Nephron progenitor cell (in vitro differentiated cells): Measurements from ENCODE around the gene ITIH3.

Experiments
- DNase-seq: peaks from one replicate; pipeline ENCODE4 v3.0.0; 2021
- H3K27ac Mint-ChIP-seq: 2 replicates; pipeline ENCODE4 v1.8.0; 2021; ENCODE audit warnings: mild to moderate bottlenecking, moderate library complexity, mixed read lengths
- H3K27me3 Mint-ChIP-seq: 2 replicates; pipeline ENCODE4 v1.8.0; 2021; ENCODE audit warnings: mild to moderate bottlenecking, low read depth, mixed read lengths; ENCODE audit not compliant: poor library complexity
- H3K36me3 Mint-ChIP-seq: 2 replicates; pipeline ENCODE4 v1.8.0; 2021; ENCODE audit warnings: low read depth, mixed read lengths
- H3K4me1 Mint-ChIP-seq: 2 replicates; pipeline ENCODE4 v1.8.0; 2021; ENCODE audit warnings: mixed read lengths
- H3K4me3 Mint-ChIP-seq: 2 replicates; pipeline ENCODE4 v1.8.0; 2021; ENCODE audit warnings: mild to moderate bottlenecking, moderate library complexity, mixed read lengths
- H3K9me3 Mint-ChIP-seq: 2 replicates; pipeline ENCODE4 v1.8.0; 2021; ENCODE audit warnings: mild to moderate bottlenecking, moderate library complexity, mixed read lengths
- CTCF ChIP-seq: fragments of 200-600 bp; sonication (generic); IDR thresholded peaks from 2 replicates; pipeline ENCODE4 v1.5.0; 2021; ENCODE audit warnings: antibody characterized with exemption

ITIH3 gene

DNA sequence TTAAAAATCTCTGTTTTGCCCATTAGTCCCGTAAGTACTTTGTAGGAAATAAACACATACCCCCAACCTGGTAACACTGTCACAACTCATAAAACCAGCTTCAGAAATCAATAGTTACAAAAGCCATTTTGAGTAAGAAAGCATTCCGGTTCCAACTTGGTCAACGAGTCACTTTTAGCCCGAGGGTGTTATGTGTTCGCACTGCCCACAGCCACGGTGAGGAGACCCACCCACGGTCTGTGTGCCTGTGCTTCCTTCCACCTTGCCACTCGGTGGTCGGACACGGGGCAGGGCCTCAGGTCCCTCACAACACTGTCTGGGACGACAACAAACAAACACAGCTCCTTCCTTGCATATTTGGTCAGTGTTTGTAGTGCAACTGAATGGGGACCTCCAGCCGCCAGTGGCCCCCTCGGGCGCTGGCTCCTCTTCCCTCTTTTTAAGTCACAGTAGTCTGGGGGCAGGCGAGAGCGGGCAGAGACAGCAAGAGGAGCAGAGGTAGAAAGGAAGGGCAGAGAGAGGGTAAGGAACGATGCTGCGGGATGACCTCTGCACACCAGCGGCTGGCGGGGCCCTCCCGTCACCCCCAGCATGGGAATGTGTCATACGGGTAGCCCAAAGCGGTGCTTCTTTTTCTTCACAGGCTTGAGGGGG is 45.4 kb downstream of the ITIH3 start:
- Mint-ChIP-seq H3K36me3 (peaks cover 5% of the 10 kb centered on the region), H3K27me3 (peaks cover 11% of the 10 kb centered on the region), H3K27ac (no peak overlapping the region), H3K4me1 (peaks cover 44% of the 10 kb centered on the region), H3K4me3 (no peak overlapping the region), H3K9me3 (no peaks in the 10 kb centered on the region)
- no peak for DNase-seq
- TF ChIP-seq CTCF: no peak

GRCh38 chr3:52841211-52841980 is 46.8 kb downstream of the ITIH3 start:
- DNase-seq: no peak
- H3K9me3 Mint-ChIP-seq: no peaks in the 10 kb centered on the region
- no peak overlapping the region for H3K4me3 Mint-ChIP-seq
- H3K27me3 Mint-ChIP-seq: peaks cover 9% of the 10 kb centered on the region
- peak overlapping the region; percentile 29 for H3K27ac Mint-ChIP-seq
- H3K36me3 Mint-ChIP-seq: peaks cover 5% of the 10 kb centered on the region
- H3K4me1 Mint-ChIP-seq: peaks cover 41% of the 10 kb centered on the region
- no peak for TF ChIP-seq CTCF

DNA sequence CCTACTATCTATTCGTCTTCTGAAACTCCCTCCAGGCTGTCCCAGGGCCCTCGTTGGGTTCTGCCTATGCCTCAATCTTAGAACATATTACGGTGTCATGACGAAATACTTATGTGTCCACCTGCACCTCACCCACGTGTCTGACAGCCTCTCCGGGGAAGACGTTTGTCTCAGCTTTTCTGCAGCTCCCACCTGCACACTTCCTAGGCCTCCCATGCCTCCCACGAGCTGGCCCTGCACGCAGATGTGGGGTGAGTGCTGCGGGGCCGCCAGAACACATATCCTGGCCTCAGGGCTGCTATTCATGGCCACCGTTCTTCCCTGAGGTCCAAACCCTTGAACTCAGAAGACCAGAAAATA is 47.4 kb downstream of the ITIH3 start:
- Mint-ChIP-seq H3K4me3 (no peak overlapping the region), H3K27me3 (peaks cover 6% of the 10 kb centered on the region), H3K4me1 (peaks cover 40% of the 10 kb centered on the region), H3K27ac (peak overlapping the region; percentile 21), H3K36me3 (peaks cover 5% of the 10 kb centered on the region), H3K9me3 (no peaks in the 10 kb centered on the region)
- no peak for TF ChIP-seq CTCF
- no peak for DNase-seq

DNA sequence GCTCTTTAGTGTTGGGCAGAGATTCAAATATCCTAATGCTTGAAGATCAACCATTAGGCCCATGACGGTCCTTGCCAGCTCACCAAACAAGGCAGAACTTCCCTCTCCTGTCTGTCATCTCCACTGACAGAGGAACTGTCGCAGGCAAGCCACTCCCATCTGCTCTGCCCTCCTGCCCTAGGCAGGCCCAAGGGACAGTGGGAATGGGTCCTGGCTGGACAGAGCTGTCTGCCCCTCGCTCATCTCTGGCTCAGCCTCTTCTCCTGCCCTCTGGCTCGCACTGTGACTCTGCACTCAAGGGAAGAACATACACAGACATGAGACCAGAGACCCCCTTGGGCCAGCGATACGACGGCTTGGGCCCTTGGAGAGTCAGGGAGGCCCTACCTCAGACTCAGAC is 47.8 kb downstream of the ITIH3 start:
- no peak for TF ChIP-seq CTCF
- no peak overlapping the region for H3K27ac Mint-ChIP-seq
- peaks cover 39% of the 10 kb centered on the region for H3K4me1 Mint-ChIP-seq
- H3K36me3 Mint-ChIP-seq: peaks cover 10% of the 10 kb centered on the region
- H3K27me3 Mint-ChIP-seq: peaks cover 6% of the 10 kb centered on the region
- no peaks in the 10 kb centered on the region for H3K9me3 Mint-ChIP-seq
- no peak for DNase-seq
- H3K4me3 Mint-ChIP-seq: no peak overlapping the region

GRCh38 chr3:52843108-52843865 is 48.7 kb downstream of the ITIH3 start:
- peaks cover 18% of the 10 kb centered on the region for H3K36me3 Mint-ChIP-seq
- H3K4me3 Mint-ChIP-seq: no peak overlapping the region
- H3K27ac Mint-ChIP-seq: no peak overlapping the region
- H3K9me3 Mint-ChIP-seq: no peaks in the 10 kb centered on the region
- H3K27me3 Mint-ChIP-seq: peaks cover 5% of the 10 kb centered on the region
- DNase-seq: no peak
- TF ChIP-seq CTCF: no peak
- peaks cover 39% of the 10 kb centered on the region for H3K4me1 Mint-ChIP-seq
